GM23338 (cell line): ENCODE results near the gene ZNF385B. TPM values are rescaled to one million over a fixed set of nuclear protein-coding genes. Genes with fewer than 3 reads are reported as not detected.

Experiments
- ATAC-seq: fragments of 200-7000 bp; cut with Tn5 transposase; 3 replicates; pipeline ENCODE4 v1.9.1; 2020
- DNase-seq: peaks from one replicate; pipeline ENCODE4 v3.0.0-alpha.2; 2015; ENCODE audit warnings: low spot score
- H2AFZ ChIP-seq: fragments of 200-600 bp; sonication (generic); 2 replicates; pipeline ENCODE4 v1.8.0; 2016; ENCODE audit warnings: antibody characterized with exemption, mild to moderate bottlenecking, moderate library complexity
- H3F3A ChIP-seq: fragments of 200-600 bp; sonication (generic); replicated peaks from 2 replicates; pipeline ENCODE4 v1.8.0; 2017; ENCODE audit warnings: antibody characterized with exemption, mixed run types, low read depth
- H3K27ac ChIP-seq: fragments of 200-600 bp; sonication (generic); 2 replicates; pipeline ENCODE4 v1.6.1; 2016; ENCODE audit warnings: low read depth
- H3K27me3 ChIP-seq: fragments of 200-600 bp; sonication (generic); 2 replicates; pipeline ENCODE4 v1.8.0; 2016; ENCODE audit warnings: mild to moderate bottlenecking, mixed run types, moderate library complexity; ENCODE audit not compliant: insufficient read depth
- H3K36me3 ChIP-seq: fragments of 200-600 bp; sonication (generic); 2 replicates; pipeline ENCODE4 v1.8.0; 2016; ENCODE audit warnings: mild to moderate bottlenecking; ENCODE audit not compliant: insufficient read depth
- H3K4me1 ChIP-seq: fragments of 200-600 bp; sonication (generic); 2 replicates; pipeline ENCODE4 v1.8.0; 2016; ENCODE audit warnings: mild to moderate bottlenecking, moderate library complexity; ENCODE audit not compliant: insufficient read depth
- H3K4me2 ChIP-seq: fragments of 200-600 bp; sonication (generic); 2 replicates; pipeline ENCODE4 v1.7.1; 2017; ENCODE audit warnings: mixed run types
- H3K4me3 ChIP-seq: fragments of 200-600 bp; sonication (generic); 2 replicates; pipeline ENCODE4 v1.6.1; 2016; ENCODE audit warnings: mixed run types
- H3K79me2 ChIP-seq: fragments of 200-600 bp; sonication (generic); replicated peaks from 2 replicates; pipeline ENCODE4 v1.8.0; 2017; ENCODE audit warnings: mild to moderate bottlenecking; ENCODE audit not compliant: insufficient read depth
- H3K9me2 ChIP-seq: fragments of 200-600 bp; sonication (generic); 2 replicates; pipeline ENCODE4 v1.8.0; 2017; ENCODE audit not compliant: insufficient read depth
- H4K20me1 ChIP-seq: fragments of 200-600 bp; sonication (generic); replicated peaks from 2 replicates; pipeline ENCODE4 v1.8.0; 2017; ENCODE audit warnings: mild to moderate bottlenecking; ENCODE audit not compliant: insufficient read depth
- H3K27ac Mint-ChIP-seq: 2 replicates; pipeline ENCODE4 v1.8.0; 2020; ENCODE audit warnings: inconsistent platforms, mild to moderate bottlenecking, moderate library complexity, mixed read lengths
- H3K27me3 Mint-ChIP-seq: 3 replicates; pipeline ENCODE4 v1.8.0; 2022; ENCODE audit warnings: low read depth, mild to moderate bottlenecking, moderate library complexity, mixed read lengths, inconsistent platforms; ENCODE audit not compliant: insufficient read depth, poor library complexity
- H3K36me3 Mint-ChIP-seq: 3 replicates; pipeline ENCODE4 v1.8.0; 2021; ENCODE audit warnings: low read depth, mild to moderate bottlenecking, inconsistent platforms, moderate library complexity, mixed read lengths
- H3K4me1 Mint-ChIP-seq: 3 replicates; pipeline ENCODE4 v1.8.0; 2020; ENCODE audit warnings: mild to moderate bottlenecking, inconsistent platforms, mixed read lengths
- H3K4me3 Mint-ChIP-seq: 3 replicates; pipeline ENCODE4 v1.8.0; 2021; ENCODE audit warnings: moderate library complexity, mild to moderate bottlenecking, inconsistent platforms, mixed read lengths
- H3K9me3 Mint-ChIP-seq: 3 replicates; pipeline ENCODE4 v1.8.0; 2020; ENCODE audit warnings: moderate library complexity, mild to moderate bottlenecking, inconsistent platforms, mixed read lengths
- CREB1 ChIP-seq: fragments of 250-450 bp; sonication (Bioruptor Pico); IDR thresholded peaks from 2 replicates; pipeline ENCODE4 v1.5.0; 2020; ENCODE audit warnings: low read depth, mild to moderate bottlenecking, moderate library complexity
- EZH2 ChIP-seq: fragments of 200-600 bp; sonication (generic); IDR thresholded peaks from one replicate; pipeline ENCODE4 v1.8.0; 2017; ENCODE audit warnings: antibody characterized with exemption, mild to moderate bottlenecking, low read depth; ENCODE audit not compliant: unreplicated experiment
- EZH2phosphoT487 ChIP-seq: fragments of 200-600 bp; sonication (generic); IDR thresholded peaks from one replicate; pipeline ENCODE4 v1.8.1; 2018; ENCODE audit warnings: antibody characterized with exemption; ENCODE audit not compliant: unreplicated experiment
- JUNB ChIP-seq: IDR thresholded peaks from one replicate; pipeline ENCODE4 v1.6.1; 2016; ENCODE audit warnings: antibody characterized with exemption; ENCODE audit not compliant: unreplicated experiment
- POLR2AphosphoS5 ChIP-seq: IDR thresholded peaks from 2 replicates; pipeline ENCODE4 v1.6.1; 2016; ENCODE audit warnings: antibody characterized with exemption, low read depth
- ZNF331 ChIP-seq: fragments of 250-450 bp; sonication (Bioruptor Pico); IDR thresholded peaks from 2 replicates; pipeline ENCODE4 v1.5.0; 2020; ENCODE audit warnings: low read depth, mild to moderate bottlenecking, moderate library complexity
- ZNF462 ChIP-seq: fragments of 250-450 bp; sonication (Bioruptor Pico); IDR thresholded peaks from 2 replicates; pipeline ENCODE4 v1.5.0; 2020; ENCODE audit warnings: mild to moderate bottlenecking, moderate library complexity
- polyA plus RNA-seq: library from polyadenylated mRNA; unstranded; fragments of >200 nt; fragmentation: Nextera tagmentation; extraction: Ambion mirVana; gene quantifications from 2 replicates; pipeline ENCODE4 v1.2.1, GENCODE V29; 2016
- total RNA-seq: library from RNA; depleted of rRNA; stranded (reverse); fragments of >200 nt; shearing (Covaris generic); gene quantifications from 2 replicates; pipeline ENCODE4 v1.2.3, GENCODE V29; 2014
- TF ChIP-seq, protein P1 (sequence below): IDR thresholded peaks from one replicate; pipeline ENCODE4 v1.6.1; 2018; ENCODE audit warnings: antibody characterized with exemption; ENCODE audit not compliant: unreplicated experiment
- TF ChIP-seq, protein P2 (sequence below), 2 experiments: fragments of 200-600 bp in 1 of 2; sonication (generic) in 1 of 2; conservative IDR thresholded peaks; 2 replicates each; pipeline versions ENCODE4 v1.5.1 to v1.6.1; 2016 to 2017; ENCODE audit warnings: antibody characterized with exemption in 2 of 2, low read depth in 2 of 2, mild to moderate bottlenecking in 2 of 2, moderate library complexity in 1 of 2

The ZNF385B gene
- total and polyA plus RNA-seq, 2 experiments from 2014 or later, result 1.5 to 4.6 TPM

DNA sequence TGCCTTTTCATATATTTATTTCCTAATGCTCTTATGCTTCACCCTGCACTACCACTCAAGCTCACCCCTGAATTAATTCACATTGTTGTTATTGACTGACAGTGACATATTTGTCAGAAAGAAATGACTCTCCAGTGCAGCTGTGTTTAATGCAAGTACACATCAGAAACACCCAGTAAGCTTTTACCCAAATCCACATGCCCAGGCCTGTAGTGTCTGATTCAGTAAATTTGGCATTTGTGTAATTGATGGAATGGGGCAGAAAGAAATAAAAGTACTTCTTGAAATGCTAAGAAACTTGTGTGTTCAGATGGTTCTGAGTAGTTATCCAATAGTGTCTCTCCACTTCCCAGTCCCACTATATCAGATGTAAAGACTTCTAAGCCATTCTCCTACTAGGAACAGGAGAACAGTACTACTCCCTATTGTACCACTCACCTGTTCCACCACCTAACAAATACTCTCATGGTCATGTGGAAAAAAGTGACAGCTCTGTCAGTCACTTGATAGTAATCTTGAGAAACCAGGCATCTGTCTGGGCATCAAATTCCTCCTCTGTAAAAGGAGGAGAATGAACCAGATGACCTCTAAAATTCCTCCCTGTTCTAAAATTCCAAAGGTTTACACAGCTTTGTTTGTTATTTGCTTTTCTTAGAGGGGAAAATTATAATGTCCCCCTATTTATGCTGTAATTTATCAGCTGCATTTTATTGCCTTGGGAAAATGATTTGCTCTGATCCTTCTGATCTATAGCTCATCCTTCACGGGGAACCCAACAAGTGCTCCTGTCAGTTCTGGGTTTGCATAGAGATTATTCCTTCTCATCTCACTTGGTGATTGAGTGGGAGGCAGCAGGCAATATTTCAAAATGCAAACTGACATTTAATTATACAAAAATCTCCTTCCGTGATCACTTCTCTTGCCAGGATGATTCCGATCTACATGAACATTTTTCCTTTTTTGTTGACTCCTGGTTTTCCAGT, 70.9 kb downstream of the ZNF385B start:
- no peak overlapping the region for H2AFZ ChIP-seq
- H3K4me3 ChIP-seq, result no peak overlapping the region
- DNase-seq (no peak), ATAC-seq (no peak)
- H3F3A ChIP-seq, result no peaks in the 10 kb centered on the region
- Mint-ChIP-seq H3K4me3 (no peak overlapping the region), H3K27ac (no peak overlapping the region), H3K36me3 (no peaks in the 10 kb centered on the region), H3K9me3 (no peaks in the 10 kb centered on the region), H3K27me3 (peaks cover 1% of the 10 kb centered on the region), H3K4me1 (no peaks in the 10 kb centered on the region)
- H3K9me2 ChIP-seq, result no peaks in the 10 kb centered on the region
- no peaks in the 10 kb centered on the region for H4K20me1 ChIP-seq
- no peak overlapping the region for H3K4me2 ChIP-seq
- no peaks in the 10 kb centered on the region for H3K27me3 ChIP-seq
- H3K36me3 ChIP-seq, result no peaks in the 10 kb centered on the region
- no peaks in the 10 kb centered on the region for H3K4me1 ChIP-seq
- H3K79me2 ChIP-seq, result no peaks in the 10 kb centered on the region
- TF ChIP-seq POLR2AphosphoS5, result no peak
- TF ChIP-seq EZH2phosphoT487, result no peak
- TF ChIP-seq ZNF331 (CRISPR knock-in tag), result no peak
- TF ChIP-seq CREB1, result no peak
- H3K27ac ChIP-seq, result no peak overlapping the region

DNA sequence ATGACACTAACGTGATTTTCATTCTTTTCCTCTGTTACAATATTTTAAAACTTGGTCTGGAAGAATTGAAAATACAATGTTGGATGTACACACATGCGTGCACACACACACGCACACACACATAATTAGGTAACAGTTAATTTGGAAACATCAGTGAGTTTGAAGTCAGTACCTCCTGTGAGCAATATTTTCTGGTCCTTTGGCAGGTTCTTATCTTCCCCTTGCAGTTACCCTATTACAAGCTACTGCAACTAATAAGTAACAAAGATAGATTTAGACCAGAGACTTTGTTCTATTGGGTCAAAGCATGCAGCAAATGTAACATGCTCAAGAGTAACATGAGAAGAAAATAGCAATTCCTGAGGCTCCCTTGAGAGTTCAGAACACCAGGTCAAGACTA, 73.3 kb downstream of the ZNF385B start:
- Mint-ChIP-seq H3K36me3 (no peaks in the 10 kb centered on the region), H3K4me1 (no peaks in the 10 kb centered on the region), H3K9me3 (no peaks in the 10 kb centered on the region), H3K27me3 (no peaks in the 10 kb centered on the region), H3K4me3 (no peak overlapping the region), H3K27ac (no peak overlapping the region)
- H3K79me2 ChIP-seq, result no peaks in the 10 kb centered on the region
- no peaks in the 10 kb centered on the region for H3K36me3 ChIP-seq
- H3K27me3 ChIP-seq, result no peaks in the 10 kb centered on the region
- no peaks in the 10 kb centered on the region for H4K20me1 ChIP-seq
- no peak overlapping the region for H3K4me2 ChIP-seq
- ATAC-seq, result no peak
- no peak overlapping the region for H2AFZ ChIP-seq
- no peak overlapping the region for H3K4me3 ChIP-seq
- DNase-seq, result no peak
- no peaks in the 10 kb centered on the region for H3K4me1 ChIP-seq
- H3F3A ChIP-seq, result no peaks in the 10 kb centered on the region
- no peaks in the 10 kb centered on the region for H3K9me2 ChIP-seq
- H3K27ac ChIP-seq, result no peak overlapping the region
- TF ChIP-seq ZNF462 (CRISPR knock-in tag) (no peak), CREB1 (no peak), EZH2 (no peak), JUNB (no peak)
- TF ChIP-seq, protein P1, sequence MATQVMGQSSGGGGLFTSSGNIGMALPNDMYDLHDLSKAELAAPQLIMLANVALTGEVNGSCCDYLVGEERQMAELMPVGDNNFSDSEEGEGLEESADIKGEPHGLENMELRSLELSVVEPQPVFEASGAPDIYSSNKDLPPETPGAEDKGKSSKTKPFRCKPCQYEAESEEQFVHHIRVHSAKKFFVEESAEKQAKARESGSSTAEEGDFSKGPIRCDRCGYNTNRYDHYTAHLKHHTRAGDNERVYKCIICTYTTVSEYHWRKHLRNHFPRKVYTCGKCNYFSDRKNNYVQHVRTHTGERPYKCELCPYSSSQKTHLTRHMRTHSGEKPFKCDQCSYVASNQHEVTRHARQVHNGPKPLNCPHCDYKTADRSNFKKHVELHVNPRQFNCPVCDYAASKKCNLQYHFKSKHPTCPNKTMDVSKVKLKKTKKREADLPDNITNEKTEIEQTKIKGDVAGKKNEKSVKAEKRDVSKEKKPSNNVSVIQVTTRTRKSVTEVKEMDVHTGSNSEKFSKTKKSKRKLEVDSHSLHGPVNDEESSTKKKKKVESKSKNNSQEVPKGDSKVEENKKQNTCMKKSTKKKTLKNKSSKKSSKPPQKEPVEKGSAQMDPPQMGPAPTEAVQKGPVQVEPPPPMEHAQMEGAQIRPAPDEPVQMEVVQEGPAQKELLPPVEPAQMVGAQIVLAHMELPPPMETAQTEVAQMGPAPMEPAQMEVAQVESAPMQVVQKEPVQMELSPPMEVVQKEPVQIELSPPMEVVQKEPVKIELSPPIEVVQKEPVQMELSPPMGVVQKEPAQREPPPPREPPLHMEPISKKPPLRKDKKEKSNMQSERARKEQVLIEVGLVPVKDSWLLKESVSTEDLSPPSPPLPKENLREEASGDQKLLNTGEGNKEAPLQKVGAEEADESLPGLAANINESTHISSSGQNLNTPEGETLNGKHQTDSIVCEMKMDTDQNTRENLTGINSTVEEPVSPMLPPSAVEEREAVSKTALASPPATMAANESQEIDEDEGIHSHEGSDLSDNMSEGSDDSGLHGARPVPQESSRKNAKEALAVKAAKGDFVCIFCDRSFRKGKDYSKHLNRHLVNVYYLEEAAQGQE, result no peak
- TF ChIP-seq, protein P2, sequence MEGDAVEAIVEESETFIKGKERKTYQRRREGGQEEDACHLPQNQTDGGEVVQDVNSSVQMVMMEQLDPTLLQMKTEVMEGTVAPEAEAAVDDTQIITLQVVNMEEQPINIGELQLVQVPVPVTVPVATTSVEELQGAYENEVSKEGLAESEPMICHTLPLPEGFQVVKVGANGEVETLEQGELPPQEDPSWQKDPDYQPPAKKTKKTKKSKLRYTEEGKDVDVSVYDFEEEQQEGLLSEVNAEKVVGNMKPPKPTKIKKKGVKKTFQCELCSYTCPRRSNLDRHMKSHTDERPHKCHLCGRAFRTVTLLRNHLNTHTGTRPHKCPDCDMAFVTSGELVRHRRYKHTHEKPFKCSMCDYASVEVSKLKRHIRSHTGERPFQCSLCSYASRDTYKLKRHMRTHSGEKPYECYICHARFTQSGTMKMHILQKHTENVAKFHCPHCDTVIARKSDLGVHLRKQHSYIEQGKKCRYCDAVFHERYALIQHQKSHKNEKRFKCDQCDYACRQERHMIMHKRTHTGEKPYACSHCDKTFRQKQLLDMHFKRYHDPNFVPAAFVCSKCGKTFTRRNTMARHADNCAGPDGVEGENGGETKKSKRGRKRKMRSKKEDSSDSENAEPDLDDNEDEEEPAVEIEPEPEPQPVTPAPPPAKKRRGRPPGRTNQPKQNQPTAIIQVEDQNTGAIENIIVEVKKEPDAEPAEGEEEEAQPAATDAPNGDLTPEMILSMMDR (conservative IDR thresholded peaks at IDR 0.05; ENCODE audit: low read depth in 2 of 2), result no peak
